HepG2 (cell line): ENCODE measurements around the gene METRN. TPM values are rescaled to one million over a fixed set of nuclear protein-coding genes. Genes with fewer than 3 reads are reported as not detected.

Source experiments
- ARNT ChIP-seq: fragments of 450-650 bp; IDR thresholded peaks from 2 replicates; pipeline ENCODE4 v1.6.1; 2017
- BRF2 ChIP-seq: sonication (generic); formaldehyde crosslinking; IDR thresholded peaks from 2 replicates; pipeline ENCODE4 v1.8.1; 2022; ENCODE audit warnings: mild to moderate bottlenecking, missing genetic modification reagents
- CSRNP2 ChIP-seq: sonication (generic); formaldehyde crosslinking; conservative IDR thresholded peaks from 2 replicates; pipeline ENCODE4 v1.8.0; 2022; ENCODE audit warnings: low read depth, missing genetic modification reagents
- E2F1 ChIP-seq: sonication (generic); formaldehyde crosslinking; IDR thresholded peaks from 2 replicates; pipeline ENCODE4 v1.5.0; 2020; ENCODE audit warnings: missing genetic modification reagents
- FOSL2 ChIP-seq: sonication (generic); formaldehyde crosslinking; IDR thresholded peaks from 2 replicates; pipeline ENCODE4 v1.4.0; 2020; ENCODE audit warnings: missing genetic modification reagents
- GMEB2 ChIP-seq: IDR thresholded peaks from 2 replicates; pipeline ENCODE4 v1.6.1; 2016; ENCODE audit warnings: missing biosample characterization, missing genetic modification reagents, low read depth
- HMG20A ChIP-seq: IDR thresholded peaks from 2 replicates; pipeline ENCODE4 v1.6.1; 2016; ENCODE audit warnings: borderline replicate concordance
- NR2F1 ChIP-seq, 2 experiments: fragments of 450-650 bp in 1 of 2; formaldehyde crosslinking in 1 of 2; IDR thresholded peaks; 2 replicates each; pipeline versions ENCODE4 v1.5.0 to v1.6.1; 2016 to 2020; ENCODE audit warnings: mild to moderate bottlenecking in 1 of 2, missing compliant biosample characterization in 1 of 2, missing genetic modification reagents in 1 of 2, moderate library complexity in 1 of 2
- SIX4 ChIP-seq: sonication (generic); formaldehyde crosslinking; IDR thresholded peaks from 2 replicates; pipeline ENCODE4 v1.4.0; 2020; ENCODE audit warnings: missing genetic modification reagents
- SRSF9 ChIP-seq: fragments of 200-400 bp; formaldehyde crosslinking; IDR thresholded peaks from 2 replicates; pipeline ENCODE4 v1.6.1; 2018; ENCODE audit warnings: borderline replicate concordance, mild to moderate bottlenecking, low read depth, low read length; ENCODE audit not compliant: insufficient read depth, poor library complexity, severe bottlenecking
- ZBTB14 ChIP-seq: sonication (generic); formaldehyde crosslinking; IDR thresholded peaks from 2 replicates; pipeline ENCODE4 v1.4.0; 2020; ENCODE audit warnings: missing genetic modification reagents
- ZFP36L2 ChIP-seq: sonication (generic); formaldehyde crosslinking; IDR thresholded peaks from 2 replicates; pipeline ENCODE4 v1.4.0; 2020; ENCODE audit warnings: missing genetic modification reagents
- ZFP62 ChIP-seq: sonication (generic); formaldehyde crosslinking; IDR thresholded peaks from 2 replicates; pipeline ENCODE4 v1.4.0; 2020; ENCODE audit warnings: missing genetic modification reagents
- ZNF331 ChIP-seq: sonication (generic); formaldehyde crosslinking; IDR thresholded peaks from 2 replicates; pipeline ENCODE4 v1.4.0; 2020; ENCODE audit warnings: missing genetic modification reagents
- ZNF687 ChIP-seq: sonication (generic); formaldehyde crosslinking; IDR thresholded peaks from 2 replicates; pipeline ENCODE4 v1.5.1; 2020; ENCODE audit warnings: mild to moderate bottlenecking, missing genetic modification reagents, moderate library complexity
- ZNF800 ChIP-seq: sonication (generic); formaldehyde crosslinking; IDR thresholded peaks from 2 replicates; pipeline ENCODE4 v1.4.0; 2020; ENCODE audit warnings: missing genetic modification reagents
- polyA plus RNA-seq, 8 experiments: library from polyadenylated mRNA; depleted of rRNA in 3 of 8; stranded (reverse) in 7 of 8; unstranded in 1 of 8; fragments of >200 nt; fragmentation: Illumina TruSeq in 4 of 8; extraction: Trizol in 4 of 8; gene quantifications; 2 replicates each; pipeline versions ENCODE4 v1.2.1 to v1.2.3, GENCODE V29; 2011 to 2016; ENCODE audit warnings: low read depth in 4 of 8, missing spikeins in 1 of 8, mixed read lengths in 1 of 8; ENCODE audit not compliant: insufficient read depth in 1 of 8
- total RNA-seq, 5 experiments: library from RNA; depleted of rRNA; stranded (reverse); fragments of >200 nt; fragmentation: Illumina TruSeq; extraction: Trizol; gene quantifications; 2 replicates each; pipeline ENCODE4 v1.2.3, GENCODE V29; 2016; ENCODE audit warnings: low read depth in 1 of 5

METRN gene
- total and polyA plus RNA-seq, 2 of the 13 experiments (the other 11 are each of a cell fraction or from before 2014, with no cell fraction given): 25.5 to 46.1 TPM

- peak; percentile 48 for TF ChIP-seq ZNF687
- TF ChIP-seq SIX4 (CRISPR knock-in tag): no peak
- no peak for TF ChIP-seq E2F1 (CRISPR knock-in tag)
- TF ChIP-seq ZBTB14 (CRISPR knock-in tag): peak; percentile 60
- TF ChIP-seq BRF2 (CRISPR knock-in tag): no peak
- 0 out of 2 replicates have a peak, but pooled peaks have one; percentile 27 for TF ChIP-seq ZNF800 (CRISPR knock-in tag)
- peak in 1 of 2 experiments; percentile 18; a peak in 1 of 4 replicates for TF ChIP-seq NR2F1 (CRISPR knock-in tag; IDR thresholded peaks at IDR 0.05)
- TF ChIP-seq ZNF331: no peak
- no peak for TF ChIP-seq HMG20A (CRISPR knock-in tag)
- no peak for TF ChIP-seq CSRNP2 (CRISPR knock-in tag)
- no peak for TF ChIP-seq ZFP36L2 (CRISPR knock-in tag)
- no peak for TF ChIP-seq FOSL2 (CRISPR knock-in tag)
- TF ChIP-seq ZFP62: no peak
- TF ChIP-seq GMEB2 (CRISPR knock-in tag): no peak
- no peak for TF ChIP-seq ARNT
- TF ChIP-seq SRSF9: no peak
Observed at GRCh38 chr16:694187-694862, 20.6 kb upstream of the METRN start (continued).
